Body of pancreas (tissue), 4 donors: ENCODE measurements around the gene C15orf39. TPM values are rescaled to one million over a fixed set of nuclear protein-coding genes. Genes with fewer than 3 reads are reported as not detected.

ENCODE experiments used
- ATAC-seq: fragments of 150-250 bp; one replicate; pipeline ENCODE4 v1.9.1; 2016
- DNase-seq, 4 donors: peaks; one replicate each; pipeline ENCODE4 v3.0.0-alpha.2; 2019
- H3K27ac ChIP-seq, 4 donors: fragments of 200-600 bp; sonication (generic); 1 replicate in 3 of 4; 2 replicates in 1 of 4; pipeline versions ENCODE4 v1.5.1 to v1.6.1; 2016 to 2019; ENCODE audit warnings: mild to moderate bottlenecking in 1 of 4, mixed read lengths in 1 of 4, moderate library complexity in 1 of 4
- H3K27me3 ChIP-seq, 2 donors: fragments of 200-600 bp; sonication (generic); one replicate each; pipeline ENCODE4 v1.6.0; 2016; ENCODE audit warnings: mild to moderate bottlenecking in 1 of 2
- H3K36me3 ChIP-seq, 2 donors: fragments of 200-600 bp; sonication (generic); replicated peaks in 1 of 2; 2 replicates each; pipeline ENCODE4 v1.5.1; 2016; ENCODE audit warnings: low read depth in 2 of 2; ENCODE audit not compliant: insufficient read depth in 1 of 2
- H3K4me1 ChIP-seq: fragments of 200-600 bp; sonication (generic); one replicate; pipeline ENCODE4 v1.6.0; 2016
- H3K4me3 ChIP-seq, 2 donors: fragments of 200-600 bp; sonication (generic); 1 replicate in 1 of 2; 2 replicates in 1 of 2; pipeline ENCODE4 v1.5.1; 2016 to 2019
- H3K9me3 ChIP-seq, 3 donors: fragments of 200-600 bp; sonication (generic); 1 replicate in 2 of 3; 2 replicates in 1 of 3; pipeline ENCODE4 v1.5.1; 2016
- POLR2A ChIP-seq, 3 donors: fragments of 450-650 bp; IDR thresholded peaks; one replicate each; pipeline ENCODE4 v1.6.1; 2016; ENCODE audit warnings: antibody characterized with exemption in 3 of 3, mild to moderate bottlenecking in 2 of 3
- WGBS, 2 donors: methylation state at CpG; one replicate each; pipeline ENCODE4 v1.1.5; 2017; 5-methylcytosine and 5-hydroxymethylcytosine counted together
- intact Hi-C: fragments of 100-400 bp; cut with DNase I; formaldehyde crosslinking; loops from one replicate; pipeline ENCODE4 v1.15.1; 2023
- total RNA-seq, 2 donors: library from RNA; depleted of rRNA; stranded (reverse); fragments of >200 nt; gene quantifications; one replicate each; pipeline ENCODE4 v1.1.0, GENCODE V29; 2016
- TF ChIP-seq, protein P1 (sequence below), 7 experiments: fragments of 450-650 bp in 4 of 7; fragments of 200-600 bp in 3 of 7; sonication (generic) in 3 of 7; IDR thresholded peaks; one replicate each; pipeline ENCODE4 v1.5.1; 2016 to 2019; ENCODE audit warnings: antibody characterized with exemption in 7 of 7

C15orf39 gene
- total RNA-seq, 2 donors from 2014 or later = 12.5 to 30.3 TPM

DNA sequence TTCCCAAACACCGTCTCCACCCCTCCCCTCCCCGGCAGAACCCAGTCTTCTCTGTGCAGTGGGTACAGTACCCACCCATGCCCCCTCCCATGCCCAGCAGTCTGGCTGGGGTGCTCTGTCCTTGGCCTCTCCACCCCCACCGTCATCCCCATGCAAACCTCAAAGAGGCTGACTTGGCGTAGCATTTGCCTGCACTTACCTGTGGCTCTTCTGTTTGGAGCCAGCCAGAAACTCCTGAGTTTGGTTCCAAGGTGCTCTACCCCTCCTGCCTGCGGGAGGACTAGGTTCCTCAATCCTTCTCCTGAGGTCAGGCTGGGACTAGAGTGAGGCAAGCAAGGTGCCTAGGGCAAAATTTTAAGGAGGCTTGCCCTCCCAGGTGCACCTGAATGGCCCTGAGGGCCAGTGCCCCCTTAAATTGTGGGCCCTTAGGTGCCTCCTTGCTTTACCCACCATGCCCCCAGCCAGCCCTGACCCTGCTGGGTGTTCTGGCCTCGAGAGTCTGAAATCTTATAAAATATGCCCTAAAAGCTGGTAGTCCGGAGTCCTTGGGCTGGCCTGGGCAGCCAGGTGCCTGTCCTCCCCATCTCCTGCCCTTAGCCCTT lies 47.1 kb upstream of the C15orf39 start:
- H3K27ac ChIP-seq = no peak overlapping the region
- H3K4me1 ChIP-seq = peaks cover 16% of the 10 kb centered on the region
- ATAC-seq (no peak), DNase-seq (no peak)
- no peaks in the 10 kb centered on the region for H3K9me3 ChIP-seq
- H3K36me3 ChIP-seq = no peaks in the 10 kb centered on the region
- no peak overlapping the region for H3K4me3 ChIP-seq
- TF ChIP-seq, protein P1, sequence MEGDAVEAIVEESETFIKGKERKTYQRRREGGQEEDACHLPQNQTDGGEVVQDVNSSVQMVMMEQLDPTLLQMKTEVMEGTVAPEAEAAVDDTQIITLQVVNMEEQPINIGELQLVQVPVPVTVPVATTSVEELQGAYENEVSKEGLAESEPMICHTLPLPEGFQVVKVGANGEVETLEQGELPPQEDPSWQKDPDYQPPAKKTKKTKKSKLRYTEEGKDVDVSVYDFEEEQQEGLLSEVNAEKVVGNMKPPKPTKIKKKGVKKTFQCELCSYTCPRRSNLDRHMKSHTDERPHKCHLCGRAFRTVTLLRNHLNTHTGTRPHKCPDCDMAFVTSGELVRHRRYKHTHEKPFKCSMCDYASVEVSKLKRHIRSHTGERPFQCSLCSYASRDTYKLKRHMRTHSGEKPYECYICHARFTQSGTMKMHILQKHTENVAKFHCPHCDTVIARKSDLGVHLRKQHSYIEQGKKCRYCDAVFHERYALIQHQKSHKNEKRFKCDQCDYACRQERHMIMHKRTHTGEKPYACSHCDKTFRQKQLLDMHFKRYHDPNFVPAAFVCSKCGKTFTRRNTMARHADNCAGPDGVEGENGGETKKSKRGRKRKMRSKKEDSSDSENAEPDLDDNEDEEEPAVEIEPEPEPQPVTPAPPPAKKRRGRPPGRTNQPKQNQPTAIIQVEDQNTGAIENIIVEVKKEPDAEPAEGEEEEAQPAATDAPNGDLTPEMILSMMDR (IDR thresholded peaks at IDR 0.05) = no peak
- TF ChIP-seq POLR2A (IDR thresholded peaks at IDR 0.05) = no peak
- intact Hi-C loops = no loop called here
- 78% methylated on average over 5 of the region's 7 CpGs; no CpG with 5 or more reads in 1 of the 2 donors for WGBS, 2 donors
- no peaks in the 10 kb centered on the region for H3K27me3 ChIP-seq

DNA sequence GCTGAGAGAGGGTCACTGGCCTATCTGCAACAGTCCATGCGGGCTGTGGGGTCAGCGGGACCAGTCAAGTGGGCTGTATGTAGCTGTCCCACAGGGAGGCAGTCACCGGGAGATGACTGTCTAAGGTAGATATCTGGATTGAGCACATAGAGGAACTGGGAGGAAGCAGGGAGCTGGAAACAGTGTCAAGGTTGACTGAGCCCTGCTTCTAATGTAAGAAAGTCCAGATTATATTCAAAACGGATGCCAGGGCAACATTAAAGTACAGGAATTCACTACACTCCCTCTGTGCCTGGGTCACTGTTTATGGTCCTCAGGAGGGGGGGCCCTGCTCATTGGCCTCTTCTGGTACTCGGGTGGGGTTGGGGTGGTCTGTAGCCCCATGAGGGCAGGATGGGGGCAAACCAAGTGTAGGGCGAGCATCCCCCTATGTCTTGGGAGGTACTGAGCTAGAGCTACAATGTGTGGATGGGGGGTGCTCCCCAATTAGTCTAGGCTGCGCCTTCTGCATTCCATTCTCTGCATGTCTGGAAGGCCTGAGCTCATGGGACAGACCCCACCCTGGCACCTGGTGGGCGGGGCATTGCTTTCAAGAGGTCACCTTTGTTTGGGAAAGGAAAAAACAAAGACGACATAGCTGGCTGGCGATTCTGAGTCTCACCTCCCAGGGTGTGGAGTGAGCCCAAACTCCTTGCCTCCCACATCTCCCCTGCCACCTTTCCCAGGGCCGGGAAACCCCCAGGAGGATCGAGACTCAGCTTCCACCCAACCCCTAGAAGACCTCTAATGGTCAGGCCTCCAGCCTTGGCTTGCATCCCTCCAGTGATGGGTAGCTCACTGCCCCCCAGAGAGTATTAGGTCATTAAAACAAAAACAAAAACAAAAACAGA lies 45.1 kb upstream of the C15orf39 start:
- DNase-seq (peak; percentile 47 to 83 (median 61)), ATAC-seq (peak; percentile 74)
- H3K36me3 ChIP-seq = no peaks in the 10 kb centered on the region
- H3K4me1 ChIP-seq = peaks cover 16% of the 10 kb centered on the region
- H3K4me3 ChIP-seq = no peak overlapping the region
- TF ChIP-seq POLR2A (IDR thresholded peaks at IDR 0.05) = peak in 2 of 3 donors; percentile 10 to 19
- TF ChIP-seq, protein P1 (IDR thresholded peaks at IDR 0.05) = no peak
- H3K27me3 ChIP-seq = no peaks in the 10 kb centered on the region
- H3K9me3 ChIP-seq = no peaks in the 10 kb centered on the region
- WGBS, 2 donors = 59 to 65% methylated on average over 12 of the region's 12 CpGs
- intact Hi-C loops = no loop called here
- peak overlapping the region; percentile 21 to 66 (median 48) for H3K27ac ChIP-seq

DNA sequence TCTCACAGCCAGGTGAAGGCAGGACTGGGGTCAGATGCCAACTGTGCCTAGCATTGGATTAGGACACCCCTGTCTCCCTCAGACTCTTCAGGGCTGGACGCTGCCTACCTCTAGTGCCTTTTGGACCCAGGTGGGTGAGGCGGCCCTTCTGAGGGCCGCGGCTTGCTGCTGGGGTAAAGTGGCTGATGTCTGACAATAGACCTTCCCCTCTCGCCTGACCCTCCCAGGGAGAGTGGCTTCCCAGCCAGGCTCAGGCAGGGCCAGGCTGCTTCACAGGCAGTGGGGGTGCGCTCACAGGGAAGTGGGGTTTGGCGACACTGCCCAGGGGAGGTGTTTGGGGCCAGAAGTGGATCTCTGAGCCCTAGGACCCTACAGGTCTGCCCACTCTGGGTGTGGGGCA lies 43.3 kb upstream of the C15orf39 start:
- intact Hi-C loops = no loop called here
- Histone ChIP-seq H3K4me3 (no peak overlapping the region), H3K27ac (peak overlapping the region; percentile 58 to 77 (median 72)), H3K27me3 (no peaks in the 10 kb centered on the region), H3K4me1 (peaks cover 16% of the 10 kb centered on the region), H3K36me3 (no peaks in the 10 kb centered on the region), H3K9me3 (no peaks in the 10 kb centered on the region)
- DNase-seq = no peak
- TF ChIP-seq, protein P1 (IDR thresholded peaks at IDR 0.05) = no peak
- TF ChIP-seq POLR2A (IDR thresholded peaks at IDR 0.05) = no peak
- no peak for ATAC-seq
- WGBS, 2 donors = 81 to 90% methylated on average over 7 of the region's 7 CpGs

DNA sequence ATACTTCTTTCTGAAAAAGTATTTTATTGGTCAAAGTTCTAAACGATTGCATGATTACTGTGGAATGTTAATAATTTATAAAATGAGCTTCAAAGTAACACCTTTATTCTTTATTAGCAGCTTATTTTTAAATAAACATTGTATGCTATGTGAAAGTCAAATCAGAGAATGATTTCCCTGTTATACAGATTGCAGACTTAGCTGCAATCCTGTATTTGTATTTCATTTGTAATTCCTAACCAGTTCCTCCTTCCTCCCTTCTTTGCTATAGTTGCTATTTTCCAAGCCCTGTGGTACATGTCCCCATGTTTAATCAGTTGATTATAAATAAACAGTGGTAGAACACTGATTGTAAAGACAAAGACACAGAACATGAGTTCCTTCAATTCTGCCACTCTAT lies 42.4 kb upstream of the C15orf39 start:
- ATAC-seq (peak; percentile 52), DNase-seq (no peak)
- Histone ChIP-seq H3K36me3 (no peaks in the 10 kb centered on the region), H3K9me3 (no peaks in the 10 kb centered on the region), H3K27ac (peak overlapping the region; percentile 58 to 77 (median 72)), H3K27me3 (no peaks in the 10 kb centered on the region), H3K4me3 (no peak overlapping the region), H3K4me1 (peaks cover 16% of the 10 kb centered on the region)
- TF ChIP-seq, protein P1 (IDR thresholded peaks at IDR 0.05) = no peak
- TF ChIP-seq POLR2A (IDR thresholded peaks at IDR 0.05) = no peak
- intact Hi-C loops = no loop called here
- 28 to 29% methylated on average over 1 of the region's 1 CpG for WGBS, 2 donors
